Suppressor macrophage treated with lipopolysaccharide for 1 hour (primary cell): ENCODE results near the gene CYP2D6.
A peak's percentile ranks its signal among the peaks of the same experiment; 100 is the strongest.

ENCODE experiments used
- DNase-seq, 3 donors: peaks; one replicate each; pipeline ENCODE4 v3.0.0-alpha.2; 2020 to 2022

Gene CYP2D6

GRCh38 chr22:42079319-42080251 is 51.0 kb downstream of the CYP2D6 start, which contains the start of gene SMDT1:
TSS of gene SMDT1 (plus strand) at chr22:42079700. CDS start at chr22:42079769, 69 bp downstream.
- peak; percentile 100 for DNase-seq

- no peak for DNase-seq
Measured at GRCh38 chr22:42078469-42079318, 51.9 kb downstream of the CYP2D6 start.

- no peak for DNase-seq
Measured at GRCh38 chr22:42077486-42078125, 53.0 kb downstream of the CYP2D6 start.

- DNase-seq: no peak
Measured at GRCh38 chr22:42076764-42077485, 53.7 kb downstream of the CYP2D6 start.
